ENCODE data around the gene FAM222B.

The FAM222B gene

DNA sequence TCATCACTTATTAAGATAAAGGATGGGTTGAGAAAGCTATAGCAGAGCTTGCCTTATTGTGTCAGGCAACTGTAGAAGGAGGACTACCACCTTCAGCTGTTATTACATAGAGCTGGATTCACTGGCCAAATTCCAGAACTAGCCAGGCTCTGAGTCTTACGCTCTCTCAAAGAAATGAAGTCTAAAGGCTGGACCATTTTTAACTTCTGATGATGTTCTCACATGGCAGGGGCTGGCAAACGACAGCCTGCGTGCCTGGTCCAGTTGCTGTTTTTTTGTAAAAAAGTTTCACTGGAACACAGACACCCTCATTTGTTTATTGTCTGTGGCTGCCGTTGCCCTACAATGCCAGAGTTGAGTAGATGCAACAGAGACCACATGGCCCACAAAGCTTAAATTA lies 77.6 kb downstream of the FAM222B start:
- no peak for DNase-seq

DNA sequence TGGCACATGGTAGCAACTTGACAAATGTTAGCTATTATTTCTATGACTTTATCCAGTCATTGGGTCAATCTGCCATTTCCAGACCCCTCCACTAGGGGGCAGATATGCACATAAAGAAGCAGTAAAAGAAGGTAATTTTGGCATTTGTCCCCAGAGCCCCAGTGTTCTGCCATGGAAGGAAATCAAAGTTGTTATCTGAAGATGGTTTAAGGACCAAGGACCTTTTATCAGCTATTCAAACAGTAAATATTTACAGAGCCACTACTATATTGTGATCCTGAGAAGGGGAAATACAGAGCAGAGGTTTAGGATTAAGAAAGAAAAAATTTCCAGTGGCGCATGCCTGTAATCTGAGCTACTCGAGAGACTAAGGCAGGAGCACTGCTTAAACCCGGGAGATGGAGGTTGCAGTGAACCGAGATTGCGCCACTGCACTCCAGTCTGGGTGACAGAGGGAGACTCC lies 78.8 kb downstream of the FAM222B start:
- DNase-seq: peak in 1 of 2 experiments; percentile 69

DNA sequence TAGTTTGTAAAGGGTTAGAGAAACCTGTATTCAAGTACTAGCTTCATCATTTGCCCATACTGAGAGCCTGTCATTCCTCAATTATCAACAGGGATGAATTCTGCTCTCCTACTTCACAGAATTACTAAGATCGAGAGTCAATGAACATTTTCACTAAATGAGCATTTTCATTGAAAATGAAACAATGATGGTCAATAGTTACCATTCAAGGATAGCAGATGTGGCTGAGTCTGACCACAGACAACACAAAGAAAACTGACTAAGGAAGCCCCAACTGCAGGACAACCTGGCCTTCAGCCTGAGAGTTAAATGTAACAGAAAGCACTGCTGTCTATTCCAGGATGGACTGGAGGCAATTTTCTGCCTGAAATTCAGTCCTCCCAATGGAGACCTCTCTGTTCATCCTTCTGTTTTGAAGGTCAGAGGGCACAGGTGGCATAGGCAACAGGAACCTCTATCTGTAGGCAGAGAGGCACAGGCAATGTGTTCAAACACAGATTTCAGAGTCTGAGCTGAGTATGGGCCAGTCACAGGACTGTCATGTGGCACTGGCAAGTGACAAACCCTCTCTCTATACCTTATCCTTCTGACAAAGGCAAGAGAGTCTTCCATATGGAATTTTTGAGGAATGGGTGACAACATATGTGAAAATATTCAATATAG lies 79.3 kb downstream of the FAM222B start:
- DNase-seq: no peak

DNA sequence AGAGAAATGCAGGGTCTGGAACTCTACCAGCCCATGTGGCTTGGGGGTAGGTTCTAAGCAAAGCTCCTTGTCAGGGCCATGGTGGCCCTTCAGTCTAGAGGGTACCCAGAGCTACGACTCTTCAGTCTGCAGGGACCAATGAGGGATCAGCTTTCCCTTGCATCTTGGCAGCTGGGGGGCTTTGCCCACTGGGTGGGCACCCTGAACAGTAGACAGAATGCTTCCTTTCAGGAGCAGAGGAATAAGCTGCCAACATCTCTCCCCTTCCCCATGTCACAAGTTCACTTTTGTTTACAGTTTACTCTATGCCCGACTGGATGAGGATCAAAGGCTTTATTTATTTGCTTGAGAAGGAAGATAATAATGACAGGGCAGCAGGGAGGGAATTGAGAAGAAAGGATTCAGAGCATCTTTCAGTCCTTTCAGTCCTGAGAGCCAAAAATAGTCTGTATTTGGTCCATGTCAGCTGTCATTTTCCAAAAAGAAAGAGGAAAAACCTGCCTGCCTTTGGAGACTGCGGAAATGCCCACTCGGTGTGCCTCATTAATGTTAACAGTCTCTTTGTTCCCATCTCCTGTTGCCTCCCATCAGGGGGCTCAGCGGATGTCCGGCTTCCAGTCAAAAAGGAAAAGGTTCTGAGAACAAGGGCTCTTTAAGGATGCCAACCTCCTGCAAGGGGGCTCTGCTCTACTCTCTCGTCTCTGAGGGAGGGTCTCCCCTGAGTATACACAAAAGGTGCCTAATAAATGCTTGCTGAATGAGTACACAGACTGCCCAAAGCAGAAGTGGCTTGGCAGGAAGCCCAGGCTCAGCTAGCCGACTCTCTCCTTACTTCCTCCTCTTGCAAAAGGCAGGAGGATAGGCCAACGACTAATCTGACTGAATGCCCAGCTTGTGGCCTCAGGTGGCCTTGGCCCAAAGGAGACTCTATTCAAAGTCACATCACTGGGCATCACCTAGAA lies 81.7 kb downstream of the FAM222B start:
- no peak for DNase-seq

DNA sequence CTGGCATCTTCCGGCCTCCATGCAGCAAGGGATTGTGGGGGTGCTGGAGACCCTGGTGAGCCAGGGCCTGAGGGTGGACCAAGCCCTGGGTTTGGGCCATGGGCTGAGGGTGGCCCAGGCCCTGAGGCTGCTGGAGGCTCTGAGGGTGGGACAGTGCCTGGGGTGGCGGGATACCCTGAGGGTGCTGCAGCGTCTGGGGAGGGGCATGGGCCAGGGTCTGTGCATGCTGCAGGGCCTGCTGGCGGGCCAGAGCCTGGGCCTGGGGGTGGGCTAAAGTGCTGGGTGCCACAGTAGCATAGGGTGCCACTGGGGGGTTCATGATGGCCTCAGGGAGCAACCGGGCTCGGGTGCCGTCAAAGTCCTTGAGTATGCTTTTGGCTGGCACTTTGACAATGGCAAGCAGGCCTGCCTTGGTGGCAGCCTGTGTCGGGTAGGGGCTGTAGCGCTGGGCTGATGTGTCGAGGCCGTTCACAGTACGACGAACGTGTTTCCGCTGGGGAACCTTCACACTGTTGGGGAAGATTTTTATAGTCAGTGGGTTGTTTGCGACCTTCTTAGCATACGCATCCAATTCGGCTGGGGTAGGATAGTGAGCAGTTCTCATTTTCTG lies 83.2 kb downstream of the FAM222B start:
- DNase-seq: no peak

DNA sequence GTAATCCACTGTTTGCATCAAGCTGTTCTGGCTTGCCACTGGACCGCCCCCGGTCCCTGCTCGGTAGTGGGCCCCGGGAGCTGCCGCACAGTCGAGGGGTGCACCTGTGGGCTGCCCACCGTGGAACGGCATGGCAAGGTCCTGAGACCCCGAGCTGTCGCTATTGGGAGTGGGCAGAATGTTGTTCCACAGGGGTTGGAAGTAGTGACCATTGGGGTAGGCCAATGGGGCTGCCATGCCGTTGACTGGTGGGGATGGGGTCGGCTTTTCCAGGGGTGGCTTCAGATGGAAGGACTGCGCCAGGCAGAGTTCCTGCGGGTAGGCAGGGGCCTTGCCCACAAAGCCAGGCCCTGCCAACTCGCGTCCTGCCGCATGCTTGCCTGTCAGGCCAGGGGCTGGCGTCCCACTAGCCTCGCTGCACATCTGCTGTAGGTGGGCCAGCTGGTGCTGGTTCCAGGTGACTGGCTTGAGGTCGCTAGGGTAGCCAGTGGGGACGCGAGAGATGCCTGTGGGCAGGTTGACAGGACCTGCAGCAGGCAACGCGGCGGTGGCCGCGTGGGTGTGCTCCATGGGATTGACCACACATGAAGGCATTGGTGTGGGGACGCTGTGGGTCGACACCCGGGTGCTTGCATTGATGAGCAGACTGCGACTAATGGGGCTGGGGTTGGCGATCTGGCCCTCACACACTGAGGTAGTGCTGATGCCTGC lies 84.0 kb downstream of the FAM222B start:
- no peak for DNase-seq

DNA sequence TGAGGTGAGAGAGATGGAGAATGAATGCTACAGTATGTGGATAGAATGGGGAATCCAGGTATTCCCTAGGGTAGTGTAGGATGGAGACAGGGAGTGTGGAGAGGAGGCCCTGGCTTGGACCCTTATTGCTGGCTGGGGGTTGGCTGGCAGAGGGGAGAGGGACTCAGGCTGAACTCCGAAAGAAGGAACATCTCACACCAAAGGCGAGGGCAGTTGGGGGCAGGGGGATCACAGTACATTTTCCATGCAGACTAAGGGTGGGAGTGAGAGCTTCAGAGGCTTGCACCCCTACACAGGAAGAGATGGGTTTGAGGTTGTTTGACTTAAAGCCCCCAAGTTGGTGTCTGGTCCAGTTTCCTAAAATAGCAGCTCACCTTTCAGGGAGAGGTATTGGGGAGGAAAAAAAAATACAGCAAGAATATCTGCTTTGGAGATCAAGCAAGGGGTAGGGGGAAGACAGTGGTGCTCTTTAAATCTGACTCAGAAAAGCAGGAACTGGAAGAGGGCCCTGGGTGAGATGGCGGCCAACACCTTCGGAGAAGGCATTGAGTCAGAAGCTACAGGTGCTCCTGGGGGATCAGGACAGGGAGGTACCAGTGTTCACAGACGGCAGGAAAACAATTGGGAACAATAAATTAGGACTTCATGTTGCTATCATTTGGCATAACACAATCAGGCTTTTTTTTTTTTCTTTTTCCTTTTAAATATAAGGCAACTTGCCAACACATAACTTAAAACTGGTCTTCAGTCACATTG lies 86.4 kb downstream of the FAM222B start:
- DNase-seq: no peak

DNA sequence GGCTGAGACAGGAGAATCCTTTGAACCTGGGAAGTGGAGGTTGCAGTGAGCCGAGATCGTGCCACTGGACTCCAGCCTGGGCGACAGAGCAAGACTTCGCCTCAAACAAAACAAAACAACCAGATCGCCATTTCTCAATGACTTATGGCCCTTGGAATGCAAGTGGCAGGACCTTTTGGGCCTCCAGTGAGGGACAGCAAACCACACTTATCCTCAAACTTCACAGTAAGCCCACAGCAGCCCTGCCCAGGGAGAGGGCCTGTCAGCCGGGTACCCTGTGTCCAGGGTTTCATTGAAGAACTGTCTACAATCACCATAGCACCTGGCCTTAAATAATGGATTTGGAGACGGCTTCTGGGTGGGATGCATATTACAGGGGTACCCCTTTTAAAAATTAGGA lies 87.1 kb downstream of the FAM222B start:
- DNase-seq: no peak

DNA sequence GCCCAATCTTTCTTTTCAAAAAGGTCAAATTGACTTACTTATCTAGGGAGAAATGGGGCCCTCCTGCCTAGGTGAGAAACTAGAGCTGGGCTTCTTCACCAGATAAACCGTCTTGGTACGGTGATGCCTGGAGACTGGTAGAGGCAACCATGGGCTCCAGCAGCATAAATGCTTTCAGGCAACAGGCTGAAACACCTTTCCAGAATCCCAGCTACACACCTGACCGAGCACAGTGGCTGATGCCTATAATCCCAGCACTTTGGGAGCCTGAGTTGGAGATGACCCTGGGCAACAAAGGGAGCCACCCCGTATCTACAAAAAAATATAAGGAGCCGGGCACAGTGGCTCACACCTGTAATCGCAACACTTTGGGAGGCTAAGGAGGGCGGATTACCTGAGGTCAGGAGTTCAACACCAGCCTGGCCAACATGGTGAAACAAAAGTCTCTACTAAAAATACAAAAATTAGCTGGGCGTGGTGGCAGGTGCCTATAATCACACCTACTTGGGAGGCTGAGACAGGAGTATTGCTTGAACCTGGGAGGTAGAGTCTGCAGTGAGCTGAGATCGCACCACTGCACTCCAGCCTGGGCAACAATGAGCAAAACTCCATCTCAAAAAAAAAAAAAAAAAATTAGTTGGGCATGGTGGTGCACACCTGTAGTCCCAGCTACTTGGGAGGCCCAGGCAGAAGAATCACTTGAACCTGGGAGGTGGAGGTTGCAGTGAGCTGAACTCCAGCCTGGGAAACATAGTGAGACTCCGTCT lies 90.8 kb downstream of the FAM222B start:
- no peak for DNase-seq

DNA sequence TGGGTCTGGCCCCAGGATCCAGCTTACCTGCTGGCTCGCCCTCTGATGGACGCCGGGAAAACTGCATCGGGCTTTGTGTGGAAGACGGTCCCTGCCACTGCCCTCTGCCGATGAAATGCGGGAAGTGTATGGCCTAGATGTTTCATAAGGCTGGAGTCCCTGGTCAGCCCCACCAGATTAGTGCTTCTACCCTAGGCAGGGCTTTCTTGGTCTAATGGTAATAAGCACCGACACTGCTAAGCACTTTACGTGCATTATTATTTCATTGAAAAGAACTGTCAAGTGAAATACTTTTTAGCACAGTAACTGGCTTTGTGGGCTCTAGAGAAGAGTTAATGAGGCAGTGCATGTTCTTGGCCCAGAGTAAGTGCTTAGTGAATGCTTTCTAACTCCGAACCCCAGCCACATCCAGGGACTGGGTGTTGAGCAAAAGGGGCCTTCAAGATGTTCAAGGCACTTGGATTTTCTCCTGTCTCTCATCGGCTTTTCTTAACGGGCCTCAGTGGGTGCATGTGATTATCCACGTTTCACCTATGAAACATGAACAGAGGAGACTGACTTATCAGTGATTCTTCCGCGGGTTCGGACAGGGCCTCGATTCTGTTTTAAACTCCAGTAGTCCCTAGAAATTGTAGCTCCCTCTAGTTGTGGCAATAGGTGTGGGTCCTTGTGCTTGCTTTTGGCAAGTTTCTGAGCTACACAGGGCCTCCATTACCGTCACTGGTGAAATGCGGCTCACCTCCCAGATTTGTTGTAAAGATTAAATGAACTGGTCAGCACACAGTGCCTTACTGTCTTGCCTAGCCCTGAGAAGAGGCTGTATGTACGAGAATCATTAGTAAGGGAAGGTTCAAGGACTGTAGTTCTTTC lies 92.2 kb downstream of the FAM222B start:
- DNase-seq: peak; percentile 70 to 91

DNA sequence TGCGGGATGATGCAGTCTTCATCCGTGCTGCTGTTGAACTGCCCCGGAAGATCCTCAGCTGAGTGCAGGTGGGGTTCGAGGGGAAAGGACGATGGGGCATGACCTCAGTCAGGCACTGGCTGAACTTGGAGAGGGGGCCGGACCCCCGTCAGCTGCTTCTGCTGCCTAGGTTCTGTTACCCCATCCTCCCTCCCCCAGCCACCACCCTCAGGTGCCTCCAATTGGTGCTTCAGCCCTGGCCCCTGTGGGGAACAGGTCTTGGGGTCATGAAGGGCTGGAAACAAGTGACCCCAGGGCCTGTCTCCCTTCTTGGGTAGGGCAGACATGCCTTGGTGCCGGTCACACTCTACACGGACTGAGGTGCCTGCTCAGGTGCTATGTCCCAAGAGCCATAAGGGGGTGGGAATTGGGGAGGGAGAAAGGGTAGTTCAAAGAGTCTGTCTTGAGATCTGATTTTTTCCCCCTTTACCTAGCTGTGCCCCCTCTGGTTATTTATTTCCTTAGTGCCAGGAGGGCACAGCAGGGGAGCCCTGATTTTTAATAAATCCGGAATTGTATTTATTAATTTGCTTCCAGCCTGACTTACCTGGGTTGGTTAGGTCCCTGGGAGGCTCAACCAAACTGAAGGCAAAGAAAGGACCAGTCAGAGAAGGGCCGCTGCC lies 92.9 kb downstream of the FAM222B start:
- DNase-seq: no peak

DNA sequence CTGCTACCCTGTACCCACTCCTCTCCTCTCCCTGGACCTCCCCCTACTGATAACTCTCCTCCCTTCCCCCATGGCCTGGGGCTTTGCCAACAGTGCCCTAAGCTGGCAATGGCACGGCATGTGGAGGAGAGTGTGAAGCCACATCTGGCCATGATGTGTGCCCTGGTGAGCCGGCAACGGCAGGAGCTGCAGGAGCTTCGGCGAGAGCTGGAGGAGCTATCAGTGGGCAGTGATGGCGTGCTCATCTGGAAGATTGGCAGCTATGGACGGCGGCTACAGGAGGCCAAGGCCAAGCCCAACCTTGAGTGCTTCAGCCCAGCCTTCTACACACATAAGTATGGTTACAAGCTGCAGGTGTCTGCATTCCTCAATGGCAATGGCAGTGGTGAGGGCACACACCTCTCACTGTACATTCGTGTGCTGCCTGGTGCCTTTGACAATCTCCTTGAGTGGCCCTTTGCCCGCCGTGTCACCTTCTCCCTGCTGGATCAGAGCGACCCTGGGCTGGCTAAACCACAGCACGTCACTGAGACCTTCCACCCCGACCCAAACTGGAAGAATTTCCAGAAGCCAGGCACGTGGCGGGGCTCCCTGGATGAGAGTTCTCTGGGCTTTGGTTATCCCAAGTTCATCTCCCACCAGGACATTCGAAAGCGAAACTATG lies 93.6 kb downstream of the FAM222B start:
- no peak for DNase-seq

DNA sequence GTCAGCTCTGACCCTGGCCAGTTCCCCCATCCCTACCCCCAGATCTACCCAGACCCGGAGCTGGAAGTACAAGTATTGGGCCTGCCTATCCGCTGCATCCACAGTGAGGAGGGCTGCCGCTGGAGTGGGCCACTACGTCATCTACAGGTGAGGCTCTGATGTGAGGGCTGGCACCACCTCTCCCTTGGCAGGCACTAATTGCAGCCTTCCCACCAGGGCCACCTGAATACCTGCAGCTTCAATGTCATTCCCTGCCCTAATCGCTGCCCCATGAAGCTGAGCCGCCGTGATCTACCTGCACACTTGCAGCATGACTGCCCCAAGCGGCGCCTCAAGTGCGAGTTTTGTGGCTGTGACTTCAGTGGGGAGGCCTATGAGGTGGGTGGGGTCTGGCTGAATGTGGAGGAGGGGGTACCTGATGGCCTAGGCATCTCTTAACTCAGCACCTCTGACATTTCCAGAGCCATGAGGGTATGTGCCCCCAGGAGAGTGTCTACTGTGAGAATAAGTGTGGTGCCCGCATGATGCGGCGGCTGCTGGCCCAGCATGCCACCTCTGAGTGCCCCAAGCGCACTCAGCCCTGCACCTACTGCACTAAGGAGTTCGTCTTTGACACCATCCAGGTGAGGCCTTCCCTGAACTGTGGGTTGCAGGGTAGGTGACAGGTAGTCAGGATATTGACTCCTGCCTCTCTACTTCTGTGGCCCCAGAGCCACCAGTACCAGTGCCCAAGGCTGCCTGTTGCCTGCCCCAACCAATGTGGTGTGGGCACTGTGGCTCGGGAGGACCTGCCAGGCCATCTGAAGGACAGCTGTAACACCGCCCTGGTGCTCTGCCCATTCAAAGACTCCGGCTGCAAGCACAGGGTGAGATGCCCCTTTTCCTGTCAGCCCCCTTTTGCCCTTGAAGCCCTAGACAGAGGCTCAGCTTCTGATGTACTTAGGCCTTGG lies 94.5 kb downstream of the FAM222B start:
- no peak for DNase-seq

DNA sequence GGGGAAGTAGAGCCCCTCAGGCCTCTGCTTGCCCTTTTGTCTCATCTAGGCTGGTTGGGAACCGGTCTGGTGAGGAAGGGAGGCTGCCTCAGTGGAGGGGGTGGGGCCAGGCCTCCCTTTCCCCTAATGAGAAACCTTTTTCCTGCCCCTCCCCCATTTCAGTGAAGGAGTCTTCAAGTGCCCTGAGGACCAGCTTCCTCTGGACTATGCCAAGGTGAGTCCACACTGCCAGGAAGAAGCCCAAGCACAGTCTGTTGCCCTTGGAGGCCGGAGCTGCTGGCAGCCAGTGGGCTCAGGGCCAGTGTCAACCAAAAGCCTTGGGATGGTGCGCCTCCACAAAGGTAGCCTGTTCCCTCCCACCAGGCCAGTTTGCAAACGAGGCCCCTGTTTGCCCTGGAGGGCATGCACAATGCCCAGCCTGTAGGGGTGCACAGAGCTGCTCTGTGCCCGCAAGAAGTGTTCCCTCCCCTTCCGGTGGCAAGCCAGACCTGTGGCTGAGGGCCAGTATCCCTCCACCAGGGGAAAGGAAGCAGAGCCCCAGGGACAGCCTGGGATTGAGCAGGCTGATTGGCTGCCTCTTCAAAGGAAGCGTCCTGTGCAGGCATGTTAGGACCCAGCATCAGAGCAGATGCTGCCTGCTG lies 95.4 kb downstream of the FAM222B start:
- no peak for DNase-seq

DNA sequence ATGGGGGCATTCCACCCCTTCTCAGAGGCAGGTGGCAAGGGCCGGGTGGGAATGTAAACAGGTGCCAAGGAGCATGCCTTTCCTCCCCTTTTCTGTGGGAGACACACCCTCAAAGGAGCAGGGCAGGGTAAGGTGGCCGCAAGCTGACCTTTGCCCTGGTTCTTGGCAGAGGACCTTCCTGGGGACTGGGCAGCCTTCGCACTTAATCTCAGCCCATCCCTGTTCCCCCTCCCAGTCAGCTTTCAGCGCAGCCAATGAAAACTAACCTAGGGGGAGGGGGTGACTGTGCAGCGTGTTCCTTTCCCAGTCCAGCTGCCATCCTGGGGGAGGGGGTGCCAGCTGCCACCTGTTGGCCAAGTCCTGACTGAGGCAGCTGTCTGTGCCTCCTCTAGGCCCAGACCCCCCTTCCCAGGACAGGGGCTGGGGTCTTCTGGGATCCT lies 96.0 kb downstream of the FAM222B start:
- no peak for DNase-seq

DNA sequence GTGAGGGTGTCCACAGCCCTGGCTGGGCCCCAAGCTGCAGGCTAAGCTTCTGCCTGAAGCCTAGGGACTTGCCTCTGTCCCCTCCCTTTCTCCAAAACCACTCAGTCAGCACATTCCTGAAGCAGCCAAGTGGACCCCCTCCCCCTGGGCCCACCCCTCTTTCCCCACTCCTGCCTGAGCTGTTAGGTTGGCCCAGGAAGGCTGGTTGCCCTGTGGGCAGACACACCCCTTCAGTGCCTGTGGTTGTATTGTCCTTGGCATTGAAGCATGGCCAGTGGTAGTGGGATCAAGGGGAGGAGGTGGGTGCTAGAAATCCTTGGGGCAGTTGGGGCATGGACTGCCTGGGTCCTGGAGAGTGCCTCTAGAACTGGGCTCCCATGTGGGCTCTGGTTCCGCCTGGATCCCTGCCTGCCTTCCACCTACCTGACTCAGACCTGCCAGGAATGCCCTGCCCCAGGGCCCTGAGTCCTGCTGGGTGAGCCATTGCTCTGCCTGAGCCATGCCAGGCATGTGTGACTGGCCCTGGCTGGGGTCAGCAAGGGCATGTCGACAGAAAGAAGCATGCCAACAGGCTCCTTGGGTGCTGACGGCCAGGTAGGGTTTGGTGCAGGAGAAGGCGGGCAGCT lies 96.7 kb downstream of the FAM222B start:
- no peak for DNase-seq

Data from SW 1271 (cell line).